ENCODE results near the gene SRSF1. TPM values are rescaled to one million over a fixed set of nuclear protein-coding genes. Genes with fewer than 3 reads are reported as not detected.

The SRSF1 gene
- 200 and 306 TPM in 2 replicates for total RNA-seq (ENCODE audit: low replicate concordance)
- long read RNA-seq, transcript SRSF1-201 (4 exons, 1,513 nt): major isoform, 91 of 170 reads
- long read RNA-seq, partial matches to known transcripts: 5 of 170 reads
- long read RNA-seq, other reads (novel, unspliced or antisense): 70 of 170 reads

DNA sequence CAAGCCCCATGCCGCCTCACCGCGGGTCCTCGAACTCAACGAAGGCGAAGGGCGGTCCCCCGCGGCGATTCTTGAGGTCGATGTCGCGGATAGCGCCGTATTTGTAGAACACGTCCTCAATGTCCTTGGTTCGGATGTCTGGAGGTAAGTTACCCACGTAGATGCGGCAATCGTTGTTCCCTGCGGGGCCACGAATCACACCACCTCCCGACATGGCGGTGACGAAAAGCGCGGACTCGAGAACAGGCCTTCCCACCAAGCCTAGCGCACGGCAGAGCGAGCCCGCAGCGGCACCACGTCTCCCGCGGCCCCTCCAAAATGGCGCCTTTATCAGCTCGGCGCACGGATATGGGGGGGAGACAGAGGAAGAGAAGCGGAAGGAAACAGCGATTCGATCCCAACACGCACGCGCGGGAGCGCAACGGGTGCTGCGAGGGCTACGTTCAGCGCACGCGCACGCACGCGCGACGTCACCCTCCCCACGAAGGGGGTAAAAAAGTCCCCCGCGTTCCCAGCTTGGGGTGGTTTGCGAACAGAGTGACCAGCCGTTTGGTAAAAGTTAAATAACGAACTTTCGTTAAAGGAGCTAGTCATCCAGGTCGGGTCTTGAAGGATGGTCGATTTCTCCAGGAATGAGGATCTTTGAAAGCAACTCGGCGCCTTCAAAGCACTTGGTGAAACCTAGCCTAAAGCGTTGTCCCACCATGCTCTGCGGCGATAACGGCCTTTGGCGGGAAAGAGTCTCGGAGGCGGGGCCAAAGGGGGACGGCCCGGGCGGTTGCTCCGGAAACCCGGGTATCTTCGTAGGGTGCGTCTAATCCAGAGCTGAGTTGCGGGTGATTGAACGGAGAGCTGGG, at the start of gene SRSF1:
Gene SRSF1 (minus strand): TSS at position 323 of the 857 bp plus-strand sequence. CDS start 109 bp downstream, at position 214.
- Mint-ChIP-seq H3K4me3 (peak within 1 kb of the TSS; percentile 100), H3K4me1 (ENCODE audit: unreplicated experiment) (peaks cover 34% of the 10 kb centered on the region), H3K27ac (peak within 1 kb of the TSS; percentile 99), H3K9me3 (no peaks in the 10 kb centered on the region), H3K27me3 (peaks cover 3% of the 10 kb centered on the region), H3K36me3 (peaks cover 41% of the 10 kb centered on the region)
- no peak for TF ChIP-seq CTCF (conservative IDR thresholded peaks at IDR 0.05)
- DNase-seq (ENCODE audit: extremely low spot score, unreplicated experiment): peak; percentile 98

- Mint-ChIP-seq H3K36me3 (no peaks in the 10 kb centered on the region), H3K4me1 (ENCODE audit: unreplicated experiment) (peaks cover 14% of the 10 kb centered on the region), H3K27me3 (peaks cover 8% of the 10 kb centered on the region), H3K4me3 (no peak overlapping the region), H3K9me3 (no peaks in the 10 kb centered on the region), H3K27ac (no peak overlapping the region)
- no peak for TF ChIP-seq CTCF (conservative IDR thresholded peaks at IDR 0.05)
- DNase-seq (ENCODE audit: extremely low spot score, unreplicated experiment): no peak
Measured at GRCh38 chr17:58056476-58056875, 49.4 kb upstream of the SRSF1 start.

GRCh38 chr17:58054641-58055040, 47.6 kb upstream of the SRSF1 start:
- TF ChIP-seq CTCF (conservative IDR thresholded peaks at IDR 0.05): no peak
- Mint-ChIP-seq H3K4me3 (no peak overlapping the region), H3K9me3 (no peaks in the 10 kb centered on the region), H3K27ac (no peak overlapping the region), H3K36me3 (no peaks in the 10 kb centered on the region), H3K27me3 (peaks cover 13% of the 10 kb centered on the region), H3K4me1 (ENCODE audit: unreplicated experiment) (peaks cover 14% of the 10 kb centered on the region)
- no peak for DNase-seq (ENCODE audit: extremely low spot score, unreplicated experiment)

GRCh38 chr17:58052945-58053715, 46.1 kb upstream of the SRSF1 start:
- Mint-ChIP-seq H3K27me3 (peaks cover 11% of the 10 kb centered on the region), H3K9me3 (no peaks in the 10 kb centered on the region), H3K4me1 (ENCODE audit: unreplicated experiment) (peaks cover 9% of the 10 kb centered on the region), H3K4me3 (no peak overlapping the region), H3K27ac (no peak overlapping the region), H3K36me3 (no peaks in the 10 kb centered on the region)
- no peak for DNase-seq (ENCODE audit: extremely low spot score, unreplicated experiment)
- TF ChIP-seq CTCF (conservative IDR thresholded peaks at IDR 0.05): no peak

- TF ChIP-seq CTCF (conservative IDR thresholded peaks at IDR 0.05): no peak
- no peak overlapping the region for H3K27ac Mint-ChIP-seq
- H3K27me3 Mint-ChIP-seq: peaks cover 11% of the 10 kb centered on the region
Measured at GRCh38 chr17:58052407-58052806, 45.4 kb upstream of the SRSF1 start.

More at GRCh38 chr17:58052407-58052806, 45.4 kb upstream of the SRSF1 start:
- Mint-ChIP-seq H3K4me1 (ENCODE audit: unreplicated experiment) (peaks cover 13% of the 10 kb centered on the region), H3K36me3 (no peaks in the 10 kb centered on the region), H3K9me3 (no peaks in the 10 kb centered on the region), H3K4me3 (no peak overlapping the region)
- DNase-seq (ENCODE audit: extremely low spot score, unreplicated experiment): no peak

Measured in type B pancreatic cell (in vitro differentiated cells).